Type B pancreatic cell (in vitro differentiated cells): ENCODE measurements around the gene ZBTB42. TPM values are rescaled to one million over a fixed set of nuclear protein-coding genes. Genes with fewer than 3 reads are reported as not detected.

Experiments used
- DNase-seq: peaks from one replicate; pipeline ENCODE4 v3.0.0; 2021; ENCODE audit warnings: mixed read lengths; ENCODE audit not compliant: unreplicated experiment; ENCODE audit errors: extremely low spot score
- H3K27ac Mint-ChIP-seq: 2 replicates; pipeline ENCODE4 v1.8.0; 2021; ENCODE audit warnings: mild to moderate bottlenecking, mixed read lengths
- H3K27me3 Mint-ChIP-seq: 2 replicates; pipeline ENCODE4 v1.8.0; 2021; ENCODE audit warnings: mixed read lengths
- H3K36me3 Mint-ChIP-seq: 2 replicates; pipeline ENCODE4 v1.8.0; 2021; ENCODE audit warnings: mixed read lengths
- H3K4me1 Mint-ChIP-seq: one replicate; pipeline ENCODE4 v1.8.0; 2021; ENCODE audit warnings: mixed read lengths; ENCODE audit not compliant: unreplicated experiment
- H3K4me3 Mint-ChIP-seq: 2 replicates; pipeline ENCODE4 v1.8.0; 2021; ENCODE audit warnings: mild to moderate bottlenecking, mixed read lengths
- H3K9me3 Mint-ChIP-seq: 2 replicates; pipeline ENCODE4 v1.8.0; 2021; ENCODE audit warnings: mixed read lengths
- CTCF ChIP-seq: fragments of 200-600 bp; sonication (generic); conservative IDR thresholded peaks from 2 replicates; pipeline ENCODE4 v1.5.0; 2021; ENCODE audit warnings: antibody characterized with exemption, mild to moderate bottlenecking
- total RNA-seq: library from RNA; stranded (reverse); gene quantifications from 2 replicates; pipeline ENCODE4 v1.2.1, GENCODE V29; 2021; ENCODE audit warnings: low replicate concordance

The ZBTB42 gene
- total RNA-seq, 1 donor from 2014 or later, result 6.6 TPM

GRCh38 chr14:104753528-104754212 lies 47.2 kb upstream of the ZBTB42 start:
- no peaks in the 10 kb centered on the region for H3K9me3 Mint-ChIP-seq
- H3K4me3 Mint-ChIP-seq, result peak overlapping the region; percentile 90
- DNase-seq, result no peak
- H3K4me1 Mint-ChIP-seq, result peaks cover 27% of the 10 kb centered on the region
- H3K27me3 Mint-ChIP-seq, result no peaks in the 10 kb centered on the region
- H3K27ac Mint-ChIP-seq, result peak overlapping the region; percentile 95
- TF ChIP-seq CTCF, result no peak
- H3K36me3 Mint-ChIP-seq, result peaks cover 11% of the 10 kb centered on the region

GRCh38 chr14:104754213-104754851 lies 46.6 kb upstream of the ZBTB42 start:
- peaks cover 15% of the 10 kb centered on the region for H3K36me3 Mint-ChIP-seq

GRCh38 chr14:104755621-104756020 lies 45.3 kb upstream of the ZBTB42 start:
- no peaks in the 10 kb centered on the region for H3K9me3 Mint-ChIP-seq
- no peak overlapping the region for H3K27ac Mint-ChIP-seq
- H3K4me1 Mint-ChIP-seq, result peaks cover 12% of the 10 kb centered on the region
- no peak for TF ChIP-seq CTCF
- no peak overlapping the region for H3K4me3 Mint-ChIP-seq
- DNase-seq, result no peak
- no peaks in the 10 kb centered on the region for H3K27me3 Mint-ChIP-seq
- peaks cover 15% of the 10 kb centered on the region for H3K36me3 Mint-ChIP-seq

More at GRCh38 chr14:104754213-104754851, 46.6 kb upstream of the ZBTB42 start:
- Mint-ChIP-seq H3K4me3 (peak overlapping the region; percentile 90), H3K9me3 (no peaks in the 10 kb centered on the region), H3K27me3 (no peaks in the 10 kb centered on the region), H3K27ac (peak overlapping the region; percentile 95), H3K4me1 (peaks cover 21% of the 10 kb centered on the region)
- TF ChIP-seq CTCF, result no peak
- DNase-seq, result no peak

GRCh38 chr14:104756477-104757237 lies 44.2 kb upstream of the ZBTB42 start:
- H3K4me1 Mint-ChIP-seq, result peaks cover 12% of the 10 kb centered on the region
- no peak overlapping the region for H3K4me3 Mint-ChIP-seq
- H3K27me3 Mint-ChIP-seq, result no peaks in the 10 kb centered on the region
- DNase-seq, result no peak
- H3K9me3 Mint-ChIP-seq, result no peaks in the 10 kb centered on the region
- peaks cover 22% of the 10 kb centered on the region for H3K36me3 Mint-ChIP-seq
- no peak overlapping the region for H3K27ac Mint-ChIP-seq
- TF ChIP-seq CTCF, result no peak

- Mint-ChIP-seq H3K36me3 (peaks cover 26% of the 10 kb centered on the region), H3K4me3 (no peak overlapping the region), H3K9me3 (no peaks in the 10 kb centered on the region), H3K4me1 (peaks cover 12% of the 10 kb centered on the region), H3K27me3 (no peaks in the 10 kb centered on the region), H3K27ac (no peak overlapping the region)
- TF ChIP-seq CTCF, result no peak
- DNase-seq, result no peak
Measured at GRCh38 chr14:104757238-104757585, 43.7 kb upstream of the ZBTB42 start.
